Pericardium fibroblast (primary cell): ENCODE results near the gene SLC29A1. TPM values are rescaled to one million over a fixed set of nuclear protein-coding genes. Genes with fewer than 3 reads are reported as not detected.

ENCODE experiments used
- total RNA-seq: library from RNA; depleted of rRNA; stranded (reverse); fragments of >200 nt; gene quantifications from 2 replicates; pipeline ENCODE4 v1.2.3, GENCODE V29; 2015

SLC29A1 gene
- total RNA-seq: 7.9 and 33.3 TPM in 2 replicates

DNA sequence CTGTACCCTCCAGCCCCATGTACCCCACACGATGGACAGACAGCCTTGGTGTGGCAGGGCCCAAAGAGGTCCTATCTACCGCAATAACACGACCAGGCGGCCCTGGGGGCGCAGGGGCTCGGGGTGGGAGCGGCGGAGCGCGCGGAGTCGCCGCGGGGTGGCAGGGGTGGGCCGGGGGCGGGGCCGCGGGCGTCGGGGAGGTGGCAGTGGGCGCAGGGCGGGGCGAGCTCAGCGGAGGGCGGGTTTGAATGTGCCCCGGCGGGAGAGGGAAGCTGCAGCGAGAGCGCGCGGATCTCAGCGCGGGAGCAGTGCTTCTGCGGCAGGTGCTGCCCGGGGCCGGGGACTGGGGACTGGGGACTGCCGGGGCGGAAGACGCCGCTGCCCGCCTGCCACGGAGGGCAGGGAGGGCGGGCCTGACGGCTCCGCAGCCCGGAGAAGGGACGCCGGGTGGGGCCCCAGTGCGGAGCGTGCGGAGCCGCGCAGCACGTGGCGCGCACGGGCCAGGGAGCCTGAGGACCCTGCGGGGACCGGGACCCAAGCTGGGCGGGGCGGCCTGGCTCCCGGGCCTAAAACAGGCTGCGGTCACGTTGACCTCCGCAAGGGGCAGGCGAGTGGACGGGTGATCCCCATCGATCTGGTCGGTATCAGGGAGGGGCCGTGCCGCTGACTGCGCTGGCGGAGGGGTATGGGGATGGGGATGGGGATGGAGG is at the start of gene SLC29A1:
Gene SLC29A1, plus strand, starts transcription at position 277 of the 710 bp plus-strand sequence. CDS start 3,719 bp downstream, outside the sequence.

DNA sequence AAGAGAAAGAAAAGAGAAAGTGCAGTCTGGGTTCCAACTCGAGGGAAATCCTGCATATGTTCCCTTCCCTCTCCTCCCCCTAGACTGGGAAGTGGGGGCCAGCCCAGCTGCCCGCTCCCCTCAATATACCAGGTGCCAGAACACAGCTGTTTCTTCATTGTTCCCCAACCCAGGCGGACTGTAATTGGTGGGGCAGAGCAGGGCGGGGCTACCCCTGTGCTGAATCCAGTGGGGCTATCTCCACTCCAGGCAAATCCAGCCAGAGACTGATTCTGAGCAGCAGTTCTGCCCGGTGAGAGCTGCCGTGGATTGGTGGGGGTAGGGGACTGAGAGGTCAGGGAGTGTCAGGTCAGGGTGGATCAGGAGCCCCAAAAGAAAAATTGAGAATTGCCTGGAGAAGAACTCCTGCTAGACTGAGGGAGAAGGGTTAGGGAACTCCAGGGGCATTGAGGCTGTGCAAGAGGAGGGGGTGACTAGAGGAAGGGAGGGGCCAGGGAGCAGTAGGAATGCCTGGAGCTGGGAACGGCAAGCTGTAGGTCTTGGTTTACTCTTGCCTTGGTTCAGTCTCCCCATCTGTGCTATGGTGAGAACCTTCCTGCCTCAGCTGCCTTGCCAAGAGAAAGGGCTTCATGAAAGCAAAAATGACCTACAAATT is 6.6 kb upstream of the SLC29A1 start, which contains the start of gene MYMX:
Gene MYMX, plus strand, starts transcription at position 250 of the 655 bp plus-strand sequence. CDS start 546 bp downstream, outside the sequence.

DNA sequence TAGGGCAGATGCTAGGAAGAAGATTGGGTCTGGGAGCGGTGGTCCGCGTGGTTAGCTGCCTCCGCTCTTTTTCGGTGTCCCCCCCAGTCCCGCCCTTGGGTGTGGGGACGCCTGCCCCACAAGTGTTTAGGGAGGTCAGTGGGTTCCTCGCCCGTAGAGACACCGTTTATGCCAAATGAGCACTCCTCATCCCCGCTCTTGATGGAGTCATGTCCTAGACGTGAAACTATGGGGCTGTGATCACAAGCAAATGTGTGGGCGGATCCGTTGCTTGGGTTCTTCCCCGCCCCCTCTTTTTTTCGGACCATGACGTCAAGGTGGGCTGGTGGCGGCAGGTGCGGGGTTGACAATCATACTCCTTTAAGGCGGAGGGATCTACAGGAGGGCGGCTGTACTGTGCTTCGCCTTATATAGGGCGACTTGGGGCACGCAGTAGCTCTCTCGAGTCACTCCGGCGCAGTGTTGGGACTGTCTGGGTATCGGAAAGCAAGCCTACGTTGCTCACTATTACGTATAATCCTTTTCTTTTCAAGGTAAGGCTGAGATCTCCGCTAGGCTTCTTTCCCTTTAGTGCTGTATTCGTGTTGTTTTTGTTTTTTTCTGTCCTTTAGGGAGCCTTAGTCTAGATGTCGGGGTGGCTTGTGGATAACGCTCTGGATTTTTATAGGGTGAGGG is 23.4 kb downstream of the SLC29A1 start, which contains the start of gene HSP90AB1:
Gene HSP90AB1, plus strand, starts transcription at position 439 of the 675 bp plus-strand sequence. CDS start 1,529 bp downstream, outside the sequence.

DNA sequence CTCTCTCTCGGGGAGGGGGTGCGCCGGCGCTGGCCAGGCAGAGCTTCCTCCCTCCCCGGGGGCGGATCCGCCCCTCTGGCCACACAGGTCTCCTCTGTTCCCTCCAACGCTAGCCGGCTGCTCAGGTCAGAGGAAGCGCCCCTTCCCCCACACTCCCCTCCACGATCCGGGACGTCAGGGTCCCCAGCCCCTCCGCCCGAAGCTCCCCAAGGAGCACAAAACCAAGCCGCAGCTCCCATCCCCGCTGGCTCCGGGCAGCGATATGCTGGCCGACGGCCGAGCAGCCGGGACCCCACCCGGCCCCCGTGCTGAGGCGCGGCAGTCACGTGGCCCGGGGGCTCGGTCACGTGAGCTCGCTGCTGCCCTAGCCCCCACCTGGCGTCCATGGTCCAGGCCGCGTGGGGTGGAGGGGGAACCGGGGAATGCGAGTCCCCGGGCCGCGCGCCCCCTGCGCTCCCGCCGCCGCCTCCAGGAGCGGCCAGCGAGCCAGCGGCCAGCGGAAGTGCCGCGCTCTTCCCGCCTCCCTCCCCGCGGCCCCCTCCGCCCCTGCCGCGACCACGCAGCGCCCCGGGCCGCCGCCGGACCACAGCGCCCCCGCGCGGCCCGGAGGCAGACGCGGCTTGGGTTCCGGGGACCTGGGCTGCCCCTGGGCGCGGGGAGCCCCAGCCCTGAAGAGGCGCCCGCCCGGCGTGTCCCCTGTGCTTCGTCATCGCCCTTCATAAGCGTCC is 33.8 kb downstream of the SLC29A1 start, which contains the start of gene SLC35B2:
Gene SLC35B2, minus strand, starts transcription at position 504 of the 728 bp plus-strand sequence. Its CDS starts 118 bp downstream, at position 386.

DNA sequence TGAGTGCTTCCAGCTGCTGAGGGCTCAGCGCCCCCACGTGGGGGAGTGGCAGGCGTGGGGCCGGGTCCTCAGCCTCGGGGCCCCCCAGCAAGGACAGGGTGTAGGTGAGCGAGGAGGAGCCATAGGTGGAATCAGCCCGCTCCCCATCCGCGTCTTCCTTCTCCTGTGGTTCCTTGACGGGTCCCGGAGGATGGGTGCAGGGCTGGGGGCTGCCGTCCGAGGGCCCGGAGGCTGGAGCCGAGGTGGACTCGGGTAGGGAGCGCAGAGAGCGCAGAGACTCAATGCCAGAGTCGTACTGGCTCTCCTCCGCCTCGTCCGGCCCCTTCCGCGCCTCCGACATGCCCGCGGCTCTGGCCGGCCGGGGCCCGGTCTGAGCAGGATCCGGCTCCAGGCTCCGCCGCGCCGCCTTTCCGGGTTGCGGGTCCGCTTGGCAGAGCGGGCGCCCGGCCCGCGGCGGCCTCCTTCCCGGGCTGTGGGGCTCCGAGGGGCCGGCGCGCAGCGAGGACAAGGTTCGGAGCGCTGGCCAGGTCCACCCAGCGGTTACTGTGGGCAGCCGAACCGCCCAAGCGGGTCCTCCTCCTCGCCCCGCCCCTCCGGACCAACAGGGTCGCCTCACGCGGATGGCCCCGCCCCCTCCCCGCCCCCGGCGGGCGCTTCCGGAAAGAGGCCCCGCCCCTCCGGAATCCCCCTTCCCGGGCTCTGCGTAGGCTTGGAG is 41.8 kb downstream of the SLC29A1 start, which contains the start of gene NFKBIE:
Gene NFKBIE, minus strand, starts transcription at position 545 of the 715 bp plus-strand sequence. Its CDS starts 205 bp downstream, at position 340.

DNA sequence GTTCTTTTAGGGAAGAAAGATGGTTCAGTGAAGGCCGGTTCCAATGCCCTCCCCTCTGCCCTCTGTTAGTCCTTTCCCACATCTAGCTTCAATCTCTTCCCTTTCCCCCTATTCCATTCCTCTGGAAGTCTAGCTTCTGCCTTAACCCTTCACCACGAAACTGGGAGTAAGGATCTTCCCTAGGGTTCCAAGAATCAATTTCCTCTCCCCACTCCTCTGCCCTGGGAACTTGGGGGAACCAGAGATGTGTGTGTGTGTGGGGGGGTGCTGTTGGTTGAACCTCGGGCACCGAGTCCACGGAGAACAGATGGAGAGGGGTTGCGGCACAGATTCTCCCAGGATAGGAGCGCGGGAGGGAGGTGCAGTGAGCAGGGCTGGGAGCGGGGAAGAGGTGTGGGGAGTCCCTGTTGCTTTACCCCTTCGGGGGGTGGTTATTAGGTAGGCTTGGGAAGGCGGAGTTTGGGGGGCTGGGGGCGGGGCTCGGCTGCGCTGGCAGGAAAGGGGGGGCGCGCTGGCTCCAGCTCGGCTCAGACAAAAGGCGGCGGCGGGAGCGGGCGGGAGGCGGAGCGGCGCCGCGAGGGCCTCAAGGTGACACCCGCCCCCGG is 46.6 kb downstream of the SLC29A1 start, which contains the start of gene TMEM151B:
Gene TMEM151B, plus strand, starts transcription at position 530 of the 605 bp plus-strand sequence. CDS start 293 bp downstream, outside the sequence.

Other genes starting within 250 kb of the SLC29A1 start
- 25.7 and 40.7 TPM in 2 replicates for gene MRPL14, start 96.1 kb upstream of the SLC29A1 start, total RNA-seq
- gene TMEM63B, start 96.0 kb upstream of the SLC29A1 start, total RNA-seq: 22.6 and 25.8 TPM in 2 replicates
- 0.35 TPM in 1 of 2 replicates, not detected in the other for gene CAPN11, start 64.8 kb upstream of the SLC29A1 start, total RNA-seq
- gene MYMX, start 6.7 kb upstream of the SLC29A1 start, total RNA-seq: 0.60 TPM in 1 of 2 replicates, not detected in the other
- 534 and 585 TPM in 2 replicates for gene HSP90AB1, start 23.5 kb downstream of the SLC29A1 start, total RNA-seq
- 64.7 and 65.8 TPM in 2 replicates for gene SLC35B2, start 33.9 kb downstream of the SLC29A1 start, total RNA-seq
- gene NFKBIE, start 42.0 kb downstream of the SLC29A1 start, total RNA-seq: 3.0 and 9.2 TPM in 2 replicates
- not detected in 2 replicates for gene TMEM151B, start 46.9 kb downstream of the SLC29A1 start, total RNA-seq
- gene AARS2, start 89.8 kb downstream of the SLC29A1 start, total RNA-seq: 8.3 and 8.4 TPM in 2 replicates
- not detected in 2 replicates for gene SPATS1, start 119.1 kb downstream of the SLC29A1 start, total RNA-seq
- gene CDC5L, start 164.1 kb downstream of the SLC29A1 start, total RNA-seq: 9.7 and 12.1 TPM in 2 replicates